Measurements from ENCODE around the gene CD63.
A peak's percentile ranks its signal among the peaks of the same experiment; 100 is the strongest.
"Not testable (repeated sequence)": the region's sequence is repeated elsewhere in the genome, so short reads cannot be mapped to it uniquely, and the experiment has no call there.

The CD63 gene

GRCh38 chr12:55728939-55729818, at the start of gene CD63:
Gene CD63, minus strand, starts transcription at chr12:55729009. Its CDS starts 668 bp downstream, at chr12:55728341.
- DNase-seq (ENCODE audit: low read depth), result peak; percentile 78

- no peak for DNase-seq (ENCODE audit: low read depth)
These were observed 49.0 kb upstream of the CD63 start for GRCh38 chr12:55777856-55778255.

- no peak for DNase-seq (ENCODE audit: low read depth)
These were observed 42.9 kb upstream of the CD63 start for GRCh38 chr12:55771736-55772135.

GRCh38 chr12:55767156-55767555, 38.3 kb upstream of the CD63 start:
- DNase-seq (ENCODE audit: low read depth), result no peak

- DNase-seq (ENCODE audit: low read depth), result no peak
These were observed 37.0 kb upstream of the CD63 start for GRCh38 chr12:55765736-55766290.

- no peak for DNase-seq (ENCODE audit: low read depth)
These were observed 33.8 kb upstream of the CD63 start for GRCh38 chr12:55762646-55763045.

- no peak for DNase-seq (ENCODE audit: low read depth)
These were observed 31.9 kb upstream of the CD63 start for GRCh38 chr12:55760663-55761062.

- not testable (repeated sequence) for DNase-seq (ENCODE audit: low read depth)
These were observed 29.8 kb upstream of the CD63 start for GRCh38 chr12:55758575-55758974.

GRCh38 chr12:55757701-55758100, 28.9 kb upstream of the CD63 start:
- no peak for DNase-seq (ENCODE audit: low read depth)

GRCh38 chr12:55755246-55755645, 26.4 kb upstream of the CD63 start:
- DNase-seq (ENCODE audit: low read depth), result no peak

GRCh38 chr12:55748230-55748993, 19.6 kb upstream of the CD63 start:
- no peak for DNase-seq (ENCODE audit: low read depth)

- DNase-seq (ENCODE audit: low read depth), result no peak
These were observed 18.1 kb upstream of the CD63 start for GRCh38 chr12:55746913-55747231.

- DNase-seq (ENCODE audit: low read depth), result no peak
These were observed 17.5 kb upstream of the CD63 start for GRCh38 chr12:55746174-55746912.

GRCh38 chr12:55745361-55746173, 16.8 kb upstream of the CD63 start:
- no peak for DNase-seq (ENCODE audit: low read depth)

- no peak for DNase-seq (ENCODE audit: low read depth)
These were observed 15.7 kb upstream of the CD63 start for GRCh38 chr12:55744340-55745030.

GRCh38 chr12:55743406-55744339, 14.9 kb upstream of the CD63 start:
- no peak for DNase-seq (ENCODE audit: low read depth)

- DNase-seq (ENCODE audit: low read depth), result no peak
These were observed 14.1 kb upstream of the CD63 start, which contains the start of gene GDF11 for GRCh38 chr12:55742719-55743405. Gene GDF11, plus strand, starts transcription at chr12:55743122. Its CDS starts 195 bp downstream, at chr12:55743317.

- DNase-seq (ENCODE audit: low read depth), result no peak
These were observed 13.3 kb upstream of the CD63 start for GRCh38 chr12:55741931-55742680.
